ENCODE results near the gene DYNLT2. TPM values are rescaled to one million over a fixed set of nuclear protein-coding genes. Genes with fewer than 3 reads are reported as not detected.
A peak's percentile ranks its signal among the peaks of the same experiment; 100 is the strongest.

The DYNLT2 gene
- total and polyA plus RNA-seq, 2 of the 13 experiments (the other 11 are each of a cell fraction or from before 2014, with no cell fraction given): 2.1 to 4.3 TPM

DNA sequence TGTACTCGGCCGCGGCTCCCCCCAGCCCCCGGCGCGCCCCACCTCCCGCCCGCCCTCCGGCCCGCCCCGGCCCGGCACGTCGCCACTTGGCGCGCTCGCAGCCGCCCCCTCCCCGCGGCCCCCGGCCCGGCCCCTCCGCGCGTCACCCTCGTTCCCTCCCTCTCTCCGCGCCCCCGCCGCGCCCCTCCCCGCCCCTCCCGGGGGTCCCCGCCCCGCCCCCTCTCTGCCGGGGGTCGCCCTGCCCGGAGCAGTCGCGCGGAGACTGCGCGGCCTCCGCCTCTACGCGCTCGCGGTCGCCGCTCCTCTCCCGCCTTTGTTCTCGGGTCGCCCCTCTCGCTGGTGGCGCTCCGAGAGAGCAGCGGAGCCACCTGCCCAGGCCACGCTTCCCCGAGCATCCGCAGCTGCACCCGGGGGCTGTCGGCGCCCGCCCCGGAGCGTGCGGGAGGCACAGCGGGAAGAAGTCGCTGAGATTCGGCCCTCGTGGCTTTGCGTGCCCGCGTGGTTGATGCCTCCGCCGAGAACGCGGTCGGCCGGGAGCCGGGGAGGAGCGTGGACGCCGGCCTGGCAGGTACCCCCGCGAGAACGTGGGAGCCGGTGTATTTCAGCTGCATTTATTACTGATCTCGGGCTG, 26.8 kb downstream of the DYNLT2 start, which contains the start of gene PHF10 (continued):
- TF ChIP-seq, protein P1, sequence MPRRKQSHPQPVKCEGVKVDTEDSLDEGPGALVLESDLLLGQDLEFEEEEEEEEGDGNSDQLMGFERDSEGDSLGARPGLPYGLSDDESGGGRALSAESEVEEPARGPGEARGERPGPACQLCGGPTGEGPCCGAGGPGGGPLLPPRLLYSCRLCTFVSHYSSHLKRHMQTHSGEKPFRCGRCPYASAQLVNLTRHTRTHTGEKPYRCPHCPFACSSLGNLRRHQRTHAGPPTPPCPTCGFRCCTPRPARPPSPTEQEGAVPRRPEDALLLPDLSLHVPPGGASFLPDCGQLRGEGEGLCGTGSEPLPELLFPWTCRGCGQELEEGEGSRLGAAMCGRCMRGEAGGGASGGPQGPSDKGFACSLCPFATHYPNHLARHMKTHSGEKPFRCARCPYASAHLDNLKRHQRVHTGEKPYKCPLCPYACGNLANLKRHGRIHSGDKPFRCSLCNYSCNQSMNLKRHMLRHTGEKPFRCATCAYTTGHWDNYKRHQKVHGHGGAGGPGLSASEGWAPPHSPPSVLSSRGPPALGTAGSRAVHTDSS (CRISPR knock-in tag; conservative IDR thresholded peaks at IDR 0.05): no peak
- TF ChIP-seq PCBP1 (IDR thresholded peaks at IDR 0.05; ENCODE audit: borderline replicate concordance, low read depth, low read length) (peak; percentile 49; the same call in 1 of the 2 replicates), KLF6 (CRISPR knock-in tag; IDR thresholded peaks at IDR 0.05) (no peak), ZKSCAN1 (IDR thresholded peaks at IDR 0.05; ENCODE audit: low read length) (no peak), NR1H2 (CRISPR knock-in tag; IDR thresholded peaks at IDR 0.05; ENCODE audit: borderline replicate concordance, low read depth) (peak; percentile 91; the same call in 1 of the 2 replicates), ZBTB3 (CRISPR knock-in tag; IDR thresholded peaks at IDR 0.05; ENCODE audit: borderline replicate concordance, low read depth) (no peak), ZNF224 (CRISPR knock-in tag; IDR thresholded peaks at IDR 0.05) (no peak), ZNF772 (CRISPR knock-in tag; IDR thresholded peaks at IDR 0.05) (no peak; the same call in 1 of the 2 replicates), ZNF619 (CRISPR knock-in tag; IDR thresholded peaks at IDR 0.05) (no peak), AGO2 (optimal IDR thresholded peaks at IDR 0.05; ENCODE audit: low read depth, low read length) (peak; percentile 98), ZNF616 (CRISPR knock-in tag; IDR thresholded peaks at IDR 0.05; ENCODE audit: low read depth) (peak; percentile 67), SPEN (CRISPR knock-in tag; IDR thresholded peaks at IDR 0.05; ENCODE audit: low read depth) (peak; percentile 71), POLR2G (IDR thresholded peaks at IDR 0.05; ENCODE audit: low read depth, low read length) (peak; percentile 86), HMGA1 (CRISPR knock-in tag; conservative IDR thresholded peaks at IDR 0.05) (no peak), ZNF205 (CRISPR knock-in tag; IDR thresholded peaks at IDR 0.05) (peak; percentile 72; the same call in 1 of the 2 replicates), ZNF333 (CRISPR knock-in tag; IDR thresholded peaks at IDR 0.05; ENCODE audit: borderline replicate concordance) (peak; percentile 99; the same call in 1 of the 2 replicates), TEAD3 (CRISPR knock-in tag; optimal IDR thresholded peaks at IDR 0.05; ENCODE audit: borderline replicate concordance) (peak; percentile 28), ZNF777 (CRISPR knock-in tag; IDR thresholded peaks at IDR 0.05) (peak; percentile 73), MAF1 (CRISPR knock-in tag; IDR thresholded peaks at IDR 0.05; ENCODE audit: borderline replicate concordance) (peak; percentile 16; the same call in 1 of the 2 replicates), ZBTB42 (CRISPR knock-in tag; IDR thresholded peaks at IDR 0.05) (peak; percentile 90), ZNF121 (CRISPR knock-in tag; IDR thresholded peaks at IDR 0.05) (no peak; the same call in 1 of the 2 replicates), ZNF101 (CRISPR knock-in tag; IDR thresholded peaks at IDR 0.05; ENCODE audit: borderline replicate concordance, low read depth) (no peak)

Data from HepG2 (cell line).